Testis (tissue), 3 donors: ENCODE data around the gene DNM3. TPM values are rescaled to one million over a fixed set of nuclear protein-coding genes. Genes with fewer than 3 reads are reported as not detected.
A peak's percentile ranks its signal among the peaks of the same experiment; 100 is the strongest.

Experiments used
- DNase-seq: peaks from one replicate; pipeline ENCODE4 v3.0.0-alpha.2; 2019
- H3K27ac ChIP-seq, 2 donors: fragments of 200-600 bp; sonication (generic); one replicate each; pipeline ENCODE4 v1.5.1; 2019
- H3K27me3 ChIP-seq: fragments of 200-600 bp; sonication (generic); one replicate; pipeline ENCODE4 v1.5.1; 2019
- H3K36me3 ChIP-seq: fragments of 200-600 bp; sonication (generic); one replicate; pipeline ENCODE4 v1.5.1; 2017; ENCODE audit warnings: low read depth; ENCODE audit errors: missing control alignments
- H3K4me1 ChIP-seq: fragments of 200-600 bp; sonication (generic); one replicate; pipeline ENCODE4 v1.5.1; 2019
- H3K4me3 ChIP-seq, 2 donors: fragments of 200-600 bp; sonication (generic); one replicate each; pipeline ENCODE4 v1.5.1; 2017 to 2019
- H3K9me3 ChIP-seq: fragments of 200-600 bp; sonication (generic); one replicate; pipeline ENCODE4 v1.5.1; 2017
- POLR2A ChIP-seq: fragments of 450-650 bp; IDR thresholded peaks from one replicate; pipeline ENCODE4 v1.6.1; 2017; ENCODE audit warnings: antibody characterized with exemption, mild to moderate bottlenecking, moderate library complexity
- WGBS, 2 donors: methylation state at CpG; one replicate each; pipeline ENCODE4 v1.1.5; 2018; 5-methylcytosine and 5-hydroxymethylcytosine counted together
- intact Hi-C: fragments of 100-400 bp; cut with DNase I; formaldehyde crosslinking; loops from one replicate; pipeline ENCODE4 v1.15.1; 2023; ENCODE audit warnings: low total_unique reads
- polyA plus RNA-seq: library from polyadenylated mRNA; stranded (reverse); fragments of 350-450 nt; fragmentation: Illumina TruSeq; extraction: RNeasy Lipid Tissue Mini Kit (QIAGEN cat#74804); gene quantifications from one replicate; pipeline ENCODE4 v1.2.3, GENCODE V29; 2014; ENCODE audit warnings: low read depth, low replicate concordance; ENCODE audit not compliant: insufficient read depth
- total RNA-seq, 2 donors: library from RNA; depleted of rRNA; stranded (reverse); fragments of >200 nt; gene quantifications; one replicate each; pipeline ENCODE4 v1.2.3, GENCODE V29; 2016
- TF ChIP-seq, protein P1 (sequence below), 3 experiments: fragments of 450-650 bp in 2 of 3; fragments of 200-600 bp in 1 of 3; sonication (generic) in 1 of 3; IDR thresholded peaks; one replicate each; pipeline ENCODE4 v1.5.1; 2016 to 2019; ENCODE audit warnings: antibody characterized with exemption in 3 of 3, mild to moderate bottlenecking in 2 of 3, moderate library complexity in 1 of 3

DNM3 gene
- total and polyA plus RNA-seq, 3 donors from 2014 or later = 4.9 to 10.2 (median 8.4) TPM

DNA sequence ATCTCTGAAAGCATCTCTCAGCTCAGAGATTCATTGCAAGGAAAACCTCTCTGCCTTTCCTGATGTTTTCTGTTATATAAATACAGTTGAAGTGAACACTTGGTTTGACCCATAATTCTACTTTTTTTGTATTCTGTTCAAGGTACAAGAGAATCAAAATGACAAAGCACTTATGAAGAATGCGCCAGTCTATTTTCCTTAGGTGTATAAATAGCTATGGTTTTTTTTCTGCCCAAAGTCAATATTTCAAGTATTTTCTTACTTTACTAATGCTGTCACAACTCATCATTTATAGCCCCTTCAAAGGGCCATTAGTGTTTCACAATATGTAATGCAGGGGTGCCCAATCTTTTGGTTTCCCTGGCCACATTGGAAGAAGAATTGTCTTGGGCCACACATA, 436.7 kb downstream of the DNM3 start:
- TF ChIP-seq POLR2A = no peak
- TF ChIP-seq, protein P1, sequence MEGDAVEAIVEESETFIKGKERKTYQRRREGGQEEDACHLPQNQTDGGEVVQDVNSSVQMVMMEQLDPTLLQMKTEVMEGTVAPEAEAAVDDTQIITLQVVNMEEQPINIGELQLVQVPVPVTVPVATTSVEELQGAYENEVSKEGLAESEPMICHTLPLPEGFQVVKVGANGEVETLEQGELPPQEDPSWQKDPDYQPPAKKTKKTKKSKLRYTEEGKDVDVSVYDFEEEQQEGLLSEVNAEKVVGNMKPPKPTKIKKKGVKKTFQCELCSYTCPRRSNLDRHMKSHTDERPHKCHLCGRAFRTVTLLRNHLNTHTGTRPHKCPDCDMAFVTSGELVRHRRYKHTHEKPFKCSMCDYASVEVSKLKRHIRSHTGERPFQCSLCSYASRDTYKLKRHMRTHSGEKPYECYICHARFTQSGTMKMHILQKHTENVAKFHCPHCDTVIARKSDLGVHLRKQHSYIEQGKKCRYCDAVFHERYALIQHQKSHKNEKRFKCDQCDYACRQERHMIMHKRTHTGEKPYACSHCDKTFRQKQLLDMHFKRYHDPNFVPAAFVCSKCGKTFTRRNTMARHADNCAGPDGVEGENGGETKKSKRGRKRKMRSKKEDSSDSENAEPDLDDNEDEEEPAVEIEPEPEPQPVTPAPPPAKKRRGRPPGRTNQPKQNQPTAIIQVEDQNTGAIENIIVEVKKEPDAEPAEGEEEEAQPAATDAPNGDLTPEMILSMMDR (IDR thresholded peaks at IDR 0.05) = no peak
- Histone ChIP-seq H3K27me3 (no peaks in the 10 kb centered on the region), H3K36me3 (no peaks in the 10 kb centered on the region), H3K27ac (no peak overlapping the region), H3K9me3 (no peaks in the 10 kb centered on the region), H3K4me3 (no peak overlapping the region), H3K4me1 (no peaks in the 10 kb centered on the region)
- no peak for DNase-seq
- intact Hi-C loops = no loop called here
- 92 to 100% methylated on average over 1 of the region's 1 CpG for WGBS, 2 donors

DNA sequence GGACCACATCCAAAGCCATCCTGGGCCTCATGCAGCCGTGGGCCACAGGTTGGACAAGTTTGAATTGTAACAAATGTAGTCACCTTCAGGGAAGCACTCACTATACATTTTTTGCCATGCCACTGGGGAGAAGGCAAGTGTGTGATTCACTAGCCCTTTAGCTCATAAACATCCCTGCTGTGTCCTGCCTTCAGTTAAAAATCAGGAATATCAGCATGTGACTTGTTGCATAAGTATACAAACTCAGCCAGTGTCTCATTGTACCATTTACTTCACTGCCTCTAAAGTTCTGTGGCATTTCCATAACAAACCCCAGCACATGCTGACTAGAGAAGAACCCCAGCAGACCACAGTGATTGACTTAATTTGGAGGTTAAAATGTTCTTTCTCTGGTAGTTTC, 437.2 kb downstream of the DNM3 start:
- no peak for TF ChIP-seq POLR2A
- Histone ChIP-seq H3K4me1 (no peaks in the 10 kb centered on the region), H3K9me3 (no peaks in the 10 kb centered on the region), H3K4me3 (no peak overlapping the region), H3K27me3 (no peaks in the 10 kb centered on the region), H3K36me3 (no peaks in the 10 kb centered on the region), H3K27ac (no peak overlapping the region)
- DNase-seq = no peak
- intact Hi-C loops = no loop called here
- 78% methylated on average over 1 of the region's 1 CpG for WGBS, 2 donors

DNA sequence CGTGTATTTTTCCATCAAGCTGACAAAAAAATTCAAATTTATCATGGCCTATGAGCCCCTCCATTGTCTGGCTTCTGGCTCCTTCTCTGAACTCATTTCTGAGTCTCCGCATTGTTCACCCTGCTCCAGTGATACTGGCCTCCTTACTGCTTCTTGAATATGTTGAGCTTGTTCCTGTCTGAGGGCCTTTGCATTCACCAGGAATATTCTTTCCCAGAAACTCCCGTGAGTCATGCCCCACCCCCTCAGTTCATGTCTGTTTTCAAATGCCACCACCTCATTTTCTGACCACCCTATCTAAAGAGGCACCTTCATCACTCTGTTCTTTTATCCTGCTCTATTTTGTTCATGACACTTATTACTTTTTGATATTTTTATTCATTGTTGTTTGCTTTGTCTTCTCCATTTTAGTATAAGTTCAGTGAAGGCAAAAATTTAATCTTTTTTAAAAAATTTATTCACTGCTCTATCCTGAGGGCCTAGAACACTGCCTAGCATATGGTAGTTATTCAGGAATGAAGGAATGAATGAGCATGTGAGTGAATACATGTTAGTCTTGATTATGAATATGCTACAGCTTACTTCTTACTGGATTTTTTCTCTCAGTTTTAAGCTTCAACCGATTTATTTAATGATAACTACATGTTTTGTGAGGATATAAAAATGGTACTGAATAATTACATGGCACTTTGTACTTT, 438.8 kb downstream of the DNM3 start:
- no peaks in the 10 kb centered on the region for H3K36me3 ChIP-seq
- intact Hi-C loops = no loop called here
- no peak for DNase-seq
- no peaks in the 10 kb centered on the region for H3K9me3 ChIP-seq
- no peak overlapping the region for H3K4me3 ChIP-seq
- no peaks in the 10 kb centered on the region for H3K4me1 ChIP-seq
- 88 to 91% methylated on average over 4 of the region's 4 CpGs for WGBS, 2 donors
- no peak for TF ChIP-seq POLR2A
- TF ChIP-seq, protein P1 (IDR thresholded peaks at IDR 0.05) = no peak
- H3K27ac ChIP-seq = no peak overlapping the region
- no peaks in the 10 kb centered on the region for H3K27me3 ChIP-seq

DNA sequence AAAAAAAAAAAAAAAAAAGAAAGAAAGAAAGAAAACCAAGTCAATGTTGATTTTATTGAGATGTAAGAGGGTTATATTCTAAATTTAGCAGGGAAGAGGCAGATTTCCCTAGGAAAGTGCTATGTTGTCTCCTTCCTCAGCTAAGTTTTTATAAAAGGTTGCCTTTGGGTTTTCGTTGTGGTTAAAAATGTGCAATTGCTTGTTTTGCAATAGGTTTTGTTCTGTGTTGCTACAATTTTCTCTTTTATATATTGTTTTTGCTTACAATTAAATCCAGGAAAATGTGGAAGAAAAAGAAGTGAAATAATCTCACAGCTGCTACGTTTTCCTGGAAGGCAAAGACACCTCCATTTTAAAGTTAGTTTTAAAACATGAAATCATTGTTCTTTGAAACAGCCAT, 442.5 kb downstream of the DNM3 start:
- Histone ChIP-seq H3K4me3 (no peak overlapping the region), H3K9me3 (no peaks in the 10 kb centered on the region), H3K36me3 (no peaks in the 10 kb centered on the region), H3K4me1 (no peaks in the 10 kb centered on the region), H3K27ac (no peak overlapping the region), H3K27me3 (no peaks in the 10 kb centered on the region)
- TF ChIP-seq, protein P1 (IDR thresholded peaks at IDR 0.05) = no peak
- no peak for TF ChIP-seq POLR2A
- no peak for DNase-seq
- 77 to 81% methylated on average over 2 of the region's 2 CpGs for WGBS, 2 donors
- intact Hi-C loops = no loop called here

DNA sequence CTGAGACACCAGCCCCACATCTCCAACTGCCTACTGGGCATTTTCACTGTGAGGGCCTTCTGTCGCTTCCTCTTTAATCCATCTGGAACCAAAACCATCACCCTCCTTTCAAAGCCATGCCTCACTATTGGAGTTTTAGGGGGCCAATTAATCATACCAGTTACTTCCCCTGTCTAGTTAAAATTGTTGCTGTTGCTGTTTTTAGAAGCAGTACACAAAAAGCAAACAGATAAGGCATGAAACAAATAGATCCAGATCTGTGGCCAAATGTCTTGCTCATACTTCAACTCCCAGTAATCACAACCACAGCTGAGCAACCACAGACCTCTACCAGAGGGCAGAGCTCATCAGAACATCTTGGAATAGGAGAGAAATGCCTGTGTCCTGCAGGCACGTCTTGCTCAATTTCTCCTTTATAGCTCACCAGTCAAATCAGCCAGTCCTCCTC, 445.4 kb downstream of the DNM3 start:
- H3K27ac ChIP-seq = no peak overlapping the region
- 65 to 68% methylated on average over 2 of the region's 2 CpGs for whole genome bisulfite sequencing, 2 donors
- H3K9me3 ChIP-seq = no peaks in the 10 kb centered on the region
- peak; percentile 42 for DNase-seq
- no peaks in the 10 kb centered on the region for H3K4me1 ChIP-seq
- no peaks in the 10 kb centered on the region for H3K27me3 ChIP-seq
- TF ChIP-seq POLR2A = no peak
- TF ChIP-seq, protein P1 (IDR thresholded peaks at IDR 0.05) = no peak
- no peaks in the 10 kb centered on the region for H3K36me3 ChIP-seq
- intact Hi-C loops = no loop called here
- no peak overlapping the region for H3K4me3 ChIP-seq
